ENCODE measurements around the gene AGO3.
A peak's percentile ranks its signal among the peaks of the same experiment; 100 is the strongest.

Gene AGO3

GRCh38 chr1:36089393-36090121 is 158.7 kb downstream of the AGO3 start:
- H3K4me3 ChIP-seq (ENCODE audit: low read depth, low read length) = peak overlapping the region; percentile 85
- TF ChIP-seq MYC (IDR thresholded peaks at IDR 0.05; ENCODE audit: low read depth, low read length) = no peak
- no peak for TF ChIP-seq POLR2A (IDR thresholded peaks at IDR 0.05; ENCODE audit: extremely low read depth, insufficient read length)
- no peak for TF ChIP-seq CTCF (IDR thresholded peaks at IDR 0.05; ENCODE audit: low read depth, low read length)
- no peak for TF ChIP-seq MAX (IDR thresholded peaks at IDR 0.05; ENCODE audit: low read depth, low read length)
- peak; percentile 26 for DNase-seq (ENCODE audit: low read depth)

- TF ChIP-seq MYC (IDR thresholded peaks at IDR 0.05; ENCODE audit: low read depth, low read length) (no peak), POLR2A (IDR thresholded peaks at IDR 0.05; ENCODE audit: extremely low read depth, insufficient read length) (no peak), CTCF (IDR thresholded peaks at IDR 0.05; ENCODE audit: low read depth, low read length) (no peak), MAX (IDR thresholded peaks at IDR 0.05; ENCODE audit: low read depth, low read length) (no peak)
- DNase-seq (ENCODE audit: low read depth) = no peak
- no peak overlapping the region for H3K4me3 ChIP-seq (ENCODE audit: low read depth, low read length)
Measured at GRCh38 chr1:36091141-36091540, 160.2 kb downstream of the AGO3 start.

GRCh38 chr1:36091698-36092097 is 160.8 kb downstream of the AGO3 start:
- DNase-seq (ENCODE audit: low read depth) = no peak
- no peak overlapping the region for H3K4me3 ChIP-seq (ENCODE audit: low read depth, low read length)
- no peak for TF ChIP-seq POLR2A (IDR thresholded peaks at IDR 0.05; ENCODE audit: extremely low read depth, insufficient read length)
- no peak for TF ChIP-seq CTCF (IDR thresholded peaks at IDR 0.05; ENCODE audit: low read depth, low read length)
- TF ChIP-seq MAX (IDR thresholded peaks at IDR 0.05; ENCODE audit: low read depth, low read length) = no peak
- no peak for TF ChIP-seq MYC (IDR thresholded peaks at IDR 0.05; ENCODE audit: low read depth, low read length)

GRCh38 chr1:36092166-36092797 is 161.4 kb downstream of the AGO3 start:
- no peak for DNase-seq (ENCODE audit: low read depth)
- TF ChIP-seq MAX (IDR thresholded peaks at IDR 0.05; ENCODE audit: low read depth, low read length) = no peak
- no peak for TF ChIP-seq CTCF (IDR thresholded peaks at IDR 0.05; ENCODE audit: low read depth, low read length)
- TF ChIP-seq MYC (IDR thresholded peaks at IDR 0.05; ENCODE audit: low read depth, low read length) = no peak
- TF ChIP-seq POLR2A (IDR thresholded peaks at IDR 0.05; ENCODE audit: extremely low read depth, insufficient read length) = no peak
- no peak overlapping the region for H3K4me3 ChIP-seq (ENCODE audit: low read depth, low read length)

- no peak for TF ChIP-seq MYC (IDR thresholded peaks at IDR 0.05; ENCODE audit: low read depth, low read length)
- DNase-seq (ENCODE audit: low read depth) = no peak
- H3K4me3 ChIP-seq (ENCODE audit: low read depth, low read length) = no peak overlapping the region
Measured at GRCh38 chr1:36092798-36093185, 161.9 kb downstream of the AGO3 start.

GRCh38 chr1:36093226-36093625 is 162.3 kb downstream of the AGO3 start:
- no peak for DNase-seq (ENCODE audit: low read depth)
- TF ChIP-seq CTCF (IDR thresholded peaks at IDR 0.05; ENCODE audit: low read depth, low read length) (no peak), MAX (IDR thresholded peaks at IDR 0.05; ENCODE audit: low read depth, low read length) (no peak), MYC (IDR thresholded peaks at IDR 0.05; ENCODE audit: low read depth, low read length) (no peak), POLR2A (IDR thresholded peaks at IDR 0.05; ENCODE audit: extremely low read depth, insufficient read length) (no peak)
- no peak overlapping the region for H3K4me3 ChIP-seq (ENCODE audit: low read depth, low read length)
